HepG2 (cell line): ENCODE measurements around the gene DTD2. TPM values are rescaled to one million over a fixed set of nuclear protein-coding genes. Genes with fewer than 3 reads are reported as not detected.

Source experiments
- AKAP8 ChIP-seq: sonication (generic); formaldehyde crosslinking; IDR thresholded peaks from 2 replicates; pipeline ENCODE4 v1.5.1; 2020; ENCODE audit warnings: mild to moderate bottlenecking, missing genetic modification reagents
- CBFB ChIP-seq: sonication (generic); formaldehyde crosslinking; IDR thresholded peaks from 2 replicates; pipeline ENCODE4 v1.4.0; 2020; ENCODE audit warnings: missing genetic modification reagents
- CENPT ChIP-seq: sonication (generic); formaldehyde crosslinking; IDR thresholded peaks from 2 replicates; pipeline ENCODE4 v1.8.0; 2022; ENCODE audit warnings: low read depth, mild to moderate bottlenecking, moderate library complexity, missing genetic modification reagents
- DPF2 ChIP-seq: sonication (generic); formaldehyde crosslinking; IDR thresholded peaks from 2 replicates; pipeline ENCODE4 v1.4.0; 2020; ENCODE audit warnings: mild to moderate bottlenecking, low read depth, missing genetic modification reagents, borderline replicate concordance
- E2F1 ChIP-seq: sonication (generic); formaldehyde crosslinking; IDR thresholded peaks from 2 replicates; pipeline ENCODE4 v1.5.0; 2020; ENCODE audit warnings: missing genetic modification reagents
- FOXJ3 ChIP-seq: sonication (generic); formaldehyde crosslinking; IDR thresholded peaks from 2 replicates; pipeline ENCODE4 v1.4.0; 2020; ENCODE audit warnings: missing genetic modification reagents, mild to moderate bottlenecking, borderline replicate concordance
- GATA4 ChIP-seq: sonication (generic); IDR thresholded peaks from 2 replicates; pipeline ENCODE4 v1.6.1; 2016; ENCODE audit warnings: antibody characterized with exemption, low read depth, borderline replicate concordance
- IRX3 ChIP-seq: sonication (generic); formaldehyde crosslinking; IDR thresholded peaks from 2 replicates; pipeline ENCODE4 v1.8.1; 2023; ENCODE audit warnings: mild to moderate bottlenecking, low read depth, missing genetic modification reagents, borderline replicate concordance
- PLRG1 ChIP-seq: fragments of 450-650 bp; conservative IDR thresholded peaks from 2 replicates; pipeline ENCODE4 v1.6.1; 2016
- SNAPC2 ChIP-seq: sonication (generic); formaldehyde crosslinking; IDR thresholded peaks from 2 replicates; pipeline ENCODE4 v1.8.1; 2022; ENCODE audit warnings: mild to moderate bottlenecking, missing genetic modification reagents
- TAF15 ChIP-seq: fragments of 200-400 bp; formaldehyde crosslinking; IDR thresholded peaks from one replicate; pipeline ENCODE4 v1.6.1; 2018; ENCODE audit warnings: mild to moderate bottlenecking, low read depth, low read length; ENCODE audit not compliant: poor library complexity, severe bottlenecking
- ZFY ChIP-seq: sonication (generic); formaldehyde crosslinking; IDR thresholded peaks from 2 replicates; pipeline ENCODE4 v1.4.0; 2020; ENCODE audit warnings: missing genetic modification reagents
- ZNF143 ChIP-seq: sonication (generic); formaldehyde crosslinking; IDR thresholded peaks from 2 replicates; pipeline ENCODE4 v1.4.0; 2020; ENCODE audit warnings: missing genetic modification reagents
- ZNF160 ChIP-seq: sonication (generic); formaldehyde crosslinking; IDR thresholded peaks from 2 replicates; pipeline ENCODE4 v1.8.0; 2022; ENCODE audit warnings: mild to moderate bottlenecking, inconsistent platforms, missing genetic modification reagents
- ZNF547 ChIP-seq: sonication (generic); formaldehyde crosslinking; IDR thresholded peaks from 2 replicates; pipeline ENCODE4 v1.5.1; 2020; ENCODE audit warnings: mild to moderate bottlenecking, missing genetic modification reagents
- ZNF549 ChIP-seq: sonication (generic); formaldehyde crosslinking; IDR thresholded peaks from 2 replicates; pipeline ENCODE4 v1.5.0; 2020; ENCODE audit warnings: missing genetic modification reagents
- ZNF772 ChIP-seq: sonication (generic); formaldehyde crosslinking; IDR thresholded peaks from 2 replicates; pipeline ENCODE4 v1.5.0; 2020; ENCODE audit warnings: mild to moderate bottlenecking, missing genetic modification reagents
- polyA plus RNA-seq, 8 experiments: library from polyadenylated mRNA; depleted of rRNA in 3 of 8; stranded (reverse) in 7 of 8; unstranded in 1 of 8; fragments of >200 nt; fragmentation: Illumina TruSeq in 4 of 8; extraction: Trizol in 4 of 8; gene quantifications; 2 replicates each; pipeline versions ENCODE4 v1.2.1 to v1.2.3, GENCODE V29; 2011 to 2016; ENCODE audit warnings: low read depth in 4 of 8, missing spikeins in 1 of 8, mixed read lengths in 1 of 8; ENCODE audit not compliant: insufficient read depth in 1 of 8
- total RNA-seq, 5 experiments: library from RNA; depleted of rRNA; stranded (reverse); fragments of >200 nt; fragmentation: Illumina TruSeq; extraction: Trizol; gene quantifications; 2 replicates each; pipeline ENCODE4 v1.2.3, GENCODE V29; 2016; ENCODE audit warnings: low read depth in 1 of 5
- TF ChIP-seq, protein P1 (sequence below): sonication (generic); formaldehyde crosslinking; IDR thresholded peaks from 2 replicates; pipeline ENCODE4 v1.4.0; 2020; ENCODE audit warnings: mild to moderate bottlenecking, missing genetic modification reagents
- TF ChIP-seq, protein P2 (sequence below): sonication (generic); formaldehyde crosslinking; IDR thresholded peaks from 2 replicates; pipeline ENCODE4 v1.4.0; 2020; ENCODE audit warnings: missing genetic modification reagents, borderline replicate concordance
- TF ChIP-seq, protein P3 (sequence below): sonication (generic); formaldehyde crosslinking; IDR thresholded peaks from 2 replicates; pipeline ENCODE4 v1.9.0; 2021; ENCODE audit warnings: missing genetic modification reagents, mild to moderate bottlenecking, borderline replicate concordance
- TF ChIP-seq, protein P4 (sequence below): fragments of 450-650 bp; IDR thresholded peaks from 2 replicates; pipeline ENCODE4 v1.6.1; 2016

The DTD2 gene
- total and polyA plus RNA-seq, 2 of the 13 experiments (the other 11 are each of a cell fraction or from before 2014, with no cell fraction given): 22.3 to 49.8 TPM

DNA sequence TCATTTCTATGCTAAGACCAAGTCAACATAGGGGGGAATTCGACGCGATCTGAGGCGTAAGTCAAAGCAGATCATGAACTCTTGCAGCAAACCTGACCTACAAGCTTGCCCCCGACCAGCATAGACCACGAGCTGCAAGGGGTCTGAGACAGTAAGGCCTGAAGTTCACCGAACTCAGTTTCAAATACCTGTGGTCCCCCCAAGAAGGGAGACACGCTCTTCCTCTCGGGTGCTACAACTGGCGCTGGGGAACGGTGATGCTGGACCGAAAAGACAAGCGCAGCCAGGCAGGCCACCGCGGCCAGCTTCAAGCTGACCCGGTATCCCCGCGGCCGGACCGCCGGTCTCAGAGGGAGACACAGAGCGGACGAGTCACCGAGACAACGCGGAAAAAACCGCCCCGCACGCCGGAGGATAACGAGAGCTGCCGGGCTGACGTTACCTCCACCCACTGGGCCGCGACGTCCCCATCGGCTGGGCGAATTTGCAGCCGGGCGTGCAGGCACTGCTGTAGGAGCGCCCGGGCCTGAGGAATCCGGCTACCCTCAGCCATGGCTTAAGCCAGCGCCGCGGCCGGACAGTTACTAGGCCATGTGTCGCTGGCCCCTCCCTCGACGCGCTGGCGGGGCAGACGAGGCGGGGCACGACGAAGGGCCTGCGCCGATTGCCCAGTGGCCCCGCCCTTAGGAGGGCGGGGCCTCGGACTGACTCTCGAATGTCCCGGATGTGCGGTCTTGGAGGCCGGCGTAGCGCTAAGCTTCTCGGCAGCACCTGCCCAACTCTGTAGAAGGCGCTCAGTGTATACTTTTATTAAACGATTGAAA is at the start of gene DTD2 (continued):
- TF ChIP-seq TAF15 (peak; percentile 99), ZNF547 (CRISPR knock-in tag) (peak; percentile 100), GATA4 (peak; percentile 92), SNAPC2 (CRISPR knock-in tag) (peak; percentile 94), PLRG1 (no peak), FOXJ3 (peak; percentile 95), CENPT (CRISPR knock-in tag) (peak; percentile 95; the same call in 1 of the 2 replicates), E2F1 (peak; percentile 93; the same call in 1 of the 2 replicates), ZNF772 (CRISPR knock-in tag) (peak; percentile 100), ZNF143 (CRISPR knock-in tag) (peak; percentile 77), ZFY (CRISPR knock-in tag) (peak; percentile 100), DPF2 (CRISPR knock-in tag) (peak; percentile 78; the same call in 1 of the 2 replicates), ZNF549 (CRISPR knock-in tag) (peak; percentile 92; the same call in 1 of the 2 replicates), ZNF160 (CRISPR knock-in tag) (peak; percentile 99), CBFB (CRISPR knock-in tag) (peak; percentile 93), IRX3 (CRISPR knock-in tag) (peak; percentile 98), AKAP8 (peak; percentile 95; the same call in 1 of the 2 replicates)
- TF ChIP-seq, protein P1, sequence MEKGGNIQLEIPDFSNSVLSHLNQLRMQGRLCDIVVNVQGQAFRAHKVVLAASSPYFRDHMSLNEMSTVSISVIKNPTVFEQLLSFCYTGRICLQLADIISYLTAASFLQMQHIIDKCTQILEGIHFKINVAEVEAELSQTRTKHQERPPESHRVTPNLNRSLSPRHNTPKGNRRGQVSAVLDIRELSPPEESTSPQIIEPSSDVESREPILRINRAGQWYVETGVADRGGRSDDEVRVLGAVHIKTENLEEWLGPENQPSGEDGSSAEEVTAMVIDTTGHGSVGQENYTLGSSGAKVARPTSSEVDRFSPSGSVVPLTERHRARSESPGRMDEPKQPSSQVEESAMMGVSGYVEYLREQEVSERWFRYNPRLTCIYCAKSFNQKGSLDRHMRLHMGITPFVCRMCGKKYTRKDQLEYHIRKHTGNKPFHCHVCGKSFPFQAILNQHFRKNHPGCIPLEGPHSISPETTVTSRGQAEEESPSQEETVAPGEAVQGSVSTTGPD (CRISPR knock-in tag): peak; percentile 84; the same call in 1 of the 2 replicates
- TF ChIP-seq, protein P2, sequence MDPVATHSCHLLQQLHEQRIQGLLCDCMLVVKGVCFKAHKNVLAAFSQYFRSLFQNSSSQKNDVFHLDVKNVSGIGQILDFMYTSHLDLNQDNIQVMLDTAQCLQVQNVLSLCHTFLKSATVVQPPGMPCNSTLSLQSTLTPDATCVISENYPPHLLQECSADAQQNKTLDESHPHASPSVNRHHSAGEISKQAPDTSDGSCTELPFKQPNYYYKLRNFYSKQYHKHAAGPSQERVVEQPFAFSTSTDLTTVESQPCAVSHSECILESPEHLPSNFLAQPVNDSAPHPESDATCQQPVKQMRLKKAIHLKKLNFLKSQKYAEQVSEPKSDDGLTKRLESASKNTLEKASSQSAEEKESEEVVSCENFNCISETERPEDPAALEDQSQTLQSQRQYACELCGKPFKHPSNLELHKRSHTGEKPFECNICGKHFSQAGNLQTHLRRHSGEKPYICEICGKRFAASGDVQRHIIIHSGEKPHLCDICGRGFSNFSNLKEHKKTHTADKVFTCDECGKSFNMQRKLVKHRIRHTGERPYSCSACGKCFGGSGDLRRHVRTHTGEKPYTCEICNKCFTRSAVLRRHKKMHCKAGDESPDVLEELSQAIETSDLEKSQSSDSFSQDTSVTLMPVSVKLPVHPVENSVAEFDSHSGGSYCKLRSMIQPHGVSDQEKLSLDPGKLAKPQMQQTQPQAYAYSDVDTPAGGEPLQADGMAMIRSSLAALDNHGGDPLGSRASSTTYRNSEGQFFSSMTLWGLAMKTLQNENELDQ (CRISPR knock-in tag): peak; percentile 90
- TF ChIP-seq, protein P3, sequence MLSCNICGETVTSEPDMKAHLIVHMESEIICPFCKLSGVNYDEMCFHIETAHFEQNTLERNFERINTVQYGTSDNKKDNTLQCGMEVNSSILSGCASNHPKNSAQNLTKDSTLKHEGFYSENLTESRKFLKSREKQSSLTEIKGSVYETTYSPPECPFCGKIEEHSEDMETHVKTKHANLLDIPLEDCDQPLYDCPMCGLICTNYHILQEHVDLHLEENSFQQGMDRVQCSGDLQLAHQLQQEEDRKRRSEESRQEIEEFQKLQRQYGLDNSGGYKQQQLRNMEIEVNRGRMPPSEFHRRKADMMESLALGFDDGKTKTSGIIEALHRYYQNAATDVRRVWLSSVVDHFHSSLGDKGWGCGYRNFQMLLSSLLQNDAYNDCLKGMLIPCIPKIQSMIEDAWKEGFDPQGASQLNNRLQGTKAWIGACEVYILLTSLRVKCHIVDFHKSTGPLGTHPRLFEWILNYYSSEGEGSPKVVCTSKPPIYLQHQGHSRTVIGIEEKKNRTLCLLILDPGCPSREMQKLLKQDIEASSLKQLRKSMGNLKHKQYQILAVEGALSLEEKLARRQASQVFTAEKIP (CRISPR knock-in tag): no peak
- TF ChIP-seq, protein P4, sequence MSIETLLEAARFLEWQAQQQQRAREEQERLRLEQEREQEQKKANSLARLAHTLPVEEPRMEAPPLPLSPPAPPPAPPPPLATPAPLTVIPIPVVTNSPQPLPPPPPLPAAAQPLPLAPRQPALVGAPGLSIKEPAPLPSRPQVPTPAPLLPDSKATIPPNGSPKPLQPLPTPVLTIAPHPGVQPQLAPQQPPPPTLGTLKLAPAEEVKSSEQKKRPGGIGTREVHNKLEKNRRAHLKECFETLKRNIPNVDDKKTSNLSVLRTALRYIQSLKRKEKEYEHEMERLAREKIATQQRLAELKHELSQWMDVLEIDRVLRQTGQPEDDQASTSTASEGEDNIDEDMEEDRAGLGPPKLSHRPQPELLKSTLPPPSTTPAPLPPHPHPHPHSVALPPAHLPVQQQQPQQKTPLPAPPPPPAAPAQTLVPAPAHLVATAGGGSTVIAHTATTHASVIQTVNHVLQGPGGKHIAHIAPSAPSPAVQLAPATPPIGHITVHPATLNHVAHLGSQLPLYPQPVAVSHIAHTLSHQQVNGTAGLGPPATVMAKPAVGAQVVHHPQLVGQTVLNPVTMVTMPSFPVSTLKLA: peak; percentile 82
